A673 (cell line): ENCODE measurements around the gene WDFY4. TPM values are rescaled to one million over a fixed set of nuclear protein-coding genes. Genes with fewer than 3 reads are reported as not detected.

Experiments used
- BruUV-seq: library from RNA; stranded (reverse); fragments of 400-500 nt; replicated peaks from 2 replicates; lab custom pipeline; 2021; lab: Mats Ljungman, UMichigan
- CTCF ChIA-PET: fragments of 300-600 bp; sonication (Branson Sonifier 250); formaldehyde crosslinking; loops from one replicate; lab custom pipeline; 2022; ENCODE audit warnings: antibody characterized with exemption; lab: Charles Lee
- POLR2A ChIA-PET: fragments of 300-600 bp; sonication (Branson Sonifier 250); formaldehyde crosslinking; loops from one replicate; lab custom pipeline; 2022; ENCODE audit warnings: antibody characterized with exemption; ENCODE audit not compliant: low non-redundant PET; lab: Charles Lee
- DNase-seq: peaks from one replicate; pipeline ENCODE4 v3.0.0-alpha.2; 2015; ENCODE audit warnings: low spot score
- H3K27ac ChIP-seq: fragments of 200-600 bp; sonication (generic); 2 replicates; pipeline ENCODE4 v1.5.1; 2016; ENCODE audit warnings: mixed run types, low read depth, mild to moderate bottlenecking, mixed read lengths, antibody characterized with exemption, low read length; ENCODE audit not compliant: poor library complexity, severe bottlenecking
- H3K27me3 ChIP-seq: fragments of 200-600 bp; sonication (generic); replicated peaks from 2 replicates; pipeline ENCODE4 v1.6.1; 2017; ENCODE audit warnings: mixed run types, low read depth, mild to moderate bottlenecking, mixed read lengths, antibody characterized with exemption, low read length; ENCODE audit not compliant: insufficient read depth, poor library complexity
- H3K36me3 ChIP-seq: fragments of 200-600 bp; sonication (generic); 2 replicates; pipeline ENCODE4 v1.6.1; 2016; ENCODE audit warnings: mixed run types, mild to moderate bottlenecking, mixed read lengths, antibody characterized with exemption, low read length; ENCODE audit not compliant: insufficient read depth, poor library complexity, severe bottlenecking
- H3K4me1 ChIP-seq: fragments of 200-600 bp; sonication (generic); 2 replicates; pipeline ENCODE4 v1.6.1; 2017; ENCODE audit warnings: mixed run types, mild to moderate bottlenecking, mixed read lengths, antibody characterized with exemption, low read length; ENCODE audit not compliant: insufficient read depth, poor library complexity, severe bottlenecking
- H3K4me3 ChIP-seq: fragments of 200-600 bp; sonication (generic); 2 replicates; pipeline ENCODE4 v1.5.1; 2016; ENCODE audit warnings: low read depth, mixed run types, mild to moderate bottlenecking, mixed read lengths, low read length; ENCODE audit not compliant: poor library complexity, severe bottlenecking
- H3K9me3 ChIP-seq: fragments of 200-600 bp; sonication (generic); 2 replicates; pipeline ENCODE4 v1.6.1; 2016; ENCODE audit warnings: mixed run types, low read depth, mild to moderate bottlenecking, mixed read lengths, antibody characterized with exemption, low read length; ENCODE audit not compliant: poor library complexity, severe bottlenecking
- CTCF ChIP-seq: fragments of 300-800, 200-600 bp; sonication (generic); conservative IDR thresholded peaks from 2 replicates; pipeline ENCODE4 v1.5.1; 2017; ENCODE audit warnings: low read depth, mild to moderate bottlenecking, antibody characterized with exemption, low read length, moderate library complexity, mixed read lengths
- EZH2 ChIP-seq: fragments of 200-600 bp; sonication (generic); IDR thresholded peaks from 2 replicates; pipeline ENCODE4 v1.6.1; 2017; ENCODE audit warnings: borderline replicate concordance, low read depth, mild to moderate bottlenecking, mixed read lengths, antibody characterized with exemption, low read length; ENCODE audit not compliant: poor library complexity, severe bottlenecking
- intact Hi-C: fragments of 100-400 bp; cut with micrococcal nuclease; formaldehyde crosslinking; loops from one replicate; pipeline ENCODE4 v1.10.0; 2022; ENCODE audit not compliant: unreplicated experiment
- total RNA-seq: library from RNA; stranded (reverse); gene quantifications from 2 replicates; pipeline ENCODE4 v1.2.3, GENCODE V29; 2021

Gene WDFY4
- total RNA-seq, 1 experiment from 2014 or later: not detected

- no peaks in the 10 kb centered on the region for H3K4me1 ChIP-seq
- DNase-seq: no peak
- H3K36me3 ChIP-seq: no peaks in the 10 kb centered on the region
- TF ChIP-seq CTCF (no peak), EZH2 (no peak)
- ChIA-PET CTCF (no interaction called here), POLR2A (no interaction called here)
- H3K27ac ChIP-seq: no peak overlapping the region
- H3K4me3 ChIP-seq: no peak overlapping the region
- H3K27me3 ChIP-seq: no peaks in the 10 kb centered on the region
- intact Hi-C loops: no loop called here
- no peaks in the 10 kb centered on the region for H3K9me3 ChIP-seq
- BruUV-seq: no TSS peak
Observed at GRCh38 chr10:48782386-48782785, 97.7 kb downstream of the WDFY4 start.

- POLR2A ChIA-PET: no interaction called here
- intact Hi-C loops: no loop called here
- H3K36me3 ChIP-seq: no peaks in the 10 kb centered on the region
- H3K27me3 ChIP-seq: no peaks in the 10 kb centered on the region
- no peak overlapping the region for H3K4me3 ChIP-seq
- TF ChIP-seq EZH2 (no peak), CTCF (no peak)
- no peaks in the 10 kb centered on the region for H3K4me1 ChIP-seq
- no TSS peak for BruUV-seq
- H3K27ac ChIP-seq: no peak overlapping the region
- no peaks in the 10 kb centered on the region for H3K9me3 ChIP-seq
- CTCF ChIA-PET: no interaction called here
- DNase-seq: no peak
Observed at GRCh38 chr10:48784031-48784430, 99.4 kb downstream of the WDFY4 start.

GRCh38 chr10:48785796-48786195 is 101.1 kb downstream of the WDFY4 start:
- Histone ChIP-seq H3K36me3 (no peaks in the 10 kb centered on the region), H3K4me3 (no peak overlapping the region), H3K27me3 (no peaks in the 10 kb centered on the region), H3K9me3 (no peaks in the 10 kb centered on the region), H3K27ac (no peak overlapping the region), H3K4me1 (no peaks in the 10 kb centered on the region)
- no peak for DNase-seq
- intact Hi-C loops: no loop called here
- ChIA-PET CTCF (no interaction called here), POLR2A (no interaction called here)
- no TSS peak for BruUV-seq
- TF ChIP-seq EZH2 (no peak), CTCF (no peak)
